ENCODE results near the gene MAP4K1. TPM values are rescaled to one million over a fixed set of nuclear protein-coding genes. Genes with fewer than 3 reads are reported as not detected.

The MAP4K1 gene
- total and polyA plus RNA-seq, 2 of the 13 experiments (the other 11 are each of a cell fraction or from before 2014, with no cell fraction given) = 0.24 to 0.89 TPM

DNA sequence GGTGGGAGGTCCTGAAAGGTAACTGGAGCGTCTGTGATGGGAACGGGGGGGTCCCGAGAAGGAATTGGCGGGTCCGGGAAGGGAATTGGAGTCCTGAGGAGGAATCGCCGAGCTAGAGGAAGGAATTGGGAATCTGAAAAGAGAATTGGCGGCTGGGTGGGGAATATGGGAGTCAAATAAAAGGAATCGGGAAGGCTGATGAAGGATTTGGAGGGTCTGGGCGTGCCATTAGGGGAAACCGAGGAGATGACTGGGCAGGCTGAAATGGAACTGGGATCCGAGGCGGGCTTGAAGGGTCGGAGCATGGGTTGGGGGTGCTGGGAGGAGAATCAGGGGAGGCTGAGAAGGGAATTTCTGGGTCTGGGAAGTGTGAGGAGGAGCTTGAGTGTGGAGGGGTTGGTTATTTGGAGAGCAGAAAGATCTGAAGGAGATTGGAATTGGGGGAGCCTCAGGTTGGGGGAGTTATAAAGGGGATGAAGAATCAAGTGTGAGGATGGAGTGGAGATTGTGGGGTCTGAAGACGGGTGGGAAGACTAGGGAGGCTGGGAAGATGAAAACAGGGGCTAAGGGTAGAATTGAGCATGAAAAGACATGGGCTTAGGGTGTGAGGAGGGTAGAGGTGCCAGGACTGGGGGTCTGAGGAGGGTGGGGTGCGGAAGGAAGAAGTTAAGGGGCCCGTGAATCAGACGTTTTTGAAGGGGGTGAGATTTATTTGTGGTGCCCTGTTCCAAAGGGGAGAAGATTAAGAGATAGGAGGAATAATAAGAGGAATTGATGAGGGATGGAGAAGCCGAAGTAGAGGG, 30.4 kb upstream of the MAP4K1 start (continued):
- TF ChIP-seq, protein P1, sequence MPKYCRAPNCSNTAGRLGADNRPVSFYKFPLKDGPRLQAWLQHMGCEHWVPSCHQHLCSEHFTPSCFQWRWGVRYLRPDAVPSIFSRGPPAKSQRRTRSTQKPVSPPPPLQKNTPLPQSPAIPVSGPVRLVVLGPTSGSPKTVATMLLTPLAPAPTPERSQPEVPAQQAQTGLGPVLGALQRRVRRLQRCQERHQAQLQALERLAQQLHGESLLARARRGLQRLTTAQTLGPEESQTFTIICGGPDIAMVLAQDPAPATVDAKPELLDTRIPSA (CRISPR knock-in tag; IDR thresholded peaks at IDR 0.05; ENCODE audit: borderline replicate concordance) = 0 out of 2 replicates have a peak, but pooled peaks have one; percentile 24
- no peak for TF ChIP-seq ZNF235 (CRISPR knock-in tag; IDR thresholded peaks at IDR 0.05; ENCODE audit: borderline replicate concordance)
- peak; percentile 12; the same call in 1 of the 2 replicates for TF ChIP-seq KDM5A (IDR thresholded peaks at IDR 0.05; ENCODE audit: borderline replicate concordance, low read length)
- TF ChIP-seq, protein P2, sequence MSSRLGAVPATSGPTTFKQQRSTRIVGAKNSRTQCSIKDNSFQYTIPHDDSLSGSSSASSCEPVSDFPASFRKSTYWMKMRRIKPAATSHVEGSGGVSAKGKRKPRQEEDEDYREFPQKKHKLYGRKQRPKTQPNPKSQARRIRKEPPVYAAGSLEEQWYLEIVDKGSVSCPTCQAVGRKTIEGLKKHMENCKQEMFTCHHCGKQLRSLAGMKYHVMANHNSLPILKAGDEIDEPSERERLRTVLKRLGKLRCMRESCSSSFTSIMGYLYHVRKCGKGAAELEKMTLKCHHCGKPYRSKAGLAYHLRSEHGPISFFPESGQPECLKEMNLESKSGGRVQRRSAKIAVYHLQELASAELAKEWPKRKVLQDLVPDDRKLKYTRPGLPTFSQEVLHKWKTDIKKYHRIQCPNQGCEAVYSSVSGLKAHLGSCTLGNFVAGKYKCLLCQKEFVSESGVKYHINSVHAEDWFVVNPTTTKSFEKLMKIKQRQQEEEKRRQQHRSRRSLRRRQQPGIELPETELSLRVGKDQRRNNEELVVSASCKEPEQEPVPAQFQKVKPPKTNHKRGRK (CRISPR knock-in tag; IDR thresholded peaks at IDR 0.05) = 0 out of 2 replicates have a peak, but pooled peaks have one; percentile 29
- 0 out of 2 replicates have a peak, but pooled peaks have one; percentile 34 for TF ChIP-seq ZNF572 (CRISPR knock-in tag; IDR thresholded peaks at IDR 0.05)
- peak; percentile 14 for TF ChIP-seq ZNF883 (CRISPR knock-in tag; IDR thresholded peaks at IDR 0.05; ENCODE audit: not compliant biosample characterization)
- TF ChIP-seq, protein P3, sequence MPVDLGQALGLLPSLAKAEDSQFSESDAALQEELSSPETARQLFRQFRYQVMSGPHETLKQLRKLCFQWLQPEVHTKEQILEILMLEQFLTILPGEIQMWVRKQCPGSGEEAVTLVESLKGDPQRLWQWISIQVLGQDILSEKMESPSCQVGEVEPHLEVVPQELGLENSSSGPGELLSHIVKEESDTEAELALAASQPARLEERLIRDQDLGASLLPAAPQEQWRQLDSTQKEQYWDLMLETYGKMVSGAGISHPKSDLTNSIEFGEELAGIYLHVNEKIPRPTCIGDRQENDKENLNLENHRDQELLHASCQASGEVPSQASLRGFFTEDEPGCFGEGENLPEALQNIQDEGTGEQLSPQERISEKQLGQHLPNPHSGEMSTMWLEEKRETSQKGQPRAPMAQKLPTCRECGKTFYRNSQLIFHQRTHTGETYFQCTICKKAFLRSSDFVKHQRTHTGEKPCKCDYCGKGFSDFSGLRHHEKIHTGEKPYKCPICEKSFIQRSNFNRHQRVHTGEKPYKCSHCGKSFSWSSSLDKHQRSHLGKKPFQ (CRISPR knock-in tag; IDR thresholded peaks at IDR 0.05; ENCODE audit: insufficient replicate concordance) = peak; percentile 16
- TF ChIP-seq, protein P4, sequence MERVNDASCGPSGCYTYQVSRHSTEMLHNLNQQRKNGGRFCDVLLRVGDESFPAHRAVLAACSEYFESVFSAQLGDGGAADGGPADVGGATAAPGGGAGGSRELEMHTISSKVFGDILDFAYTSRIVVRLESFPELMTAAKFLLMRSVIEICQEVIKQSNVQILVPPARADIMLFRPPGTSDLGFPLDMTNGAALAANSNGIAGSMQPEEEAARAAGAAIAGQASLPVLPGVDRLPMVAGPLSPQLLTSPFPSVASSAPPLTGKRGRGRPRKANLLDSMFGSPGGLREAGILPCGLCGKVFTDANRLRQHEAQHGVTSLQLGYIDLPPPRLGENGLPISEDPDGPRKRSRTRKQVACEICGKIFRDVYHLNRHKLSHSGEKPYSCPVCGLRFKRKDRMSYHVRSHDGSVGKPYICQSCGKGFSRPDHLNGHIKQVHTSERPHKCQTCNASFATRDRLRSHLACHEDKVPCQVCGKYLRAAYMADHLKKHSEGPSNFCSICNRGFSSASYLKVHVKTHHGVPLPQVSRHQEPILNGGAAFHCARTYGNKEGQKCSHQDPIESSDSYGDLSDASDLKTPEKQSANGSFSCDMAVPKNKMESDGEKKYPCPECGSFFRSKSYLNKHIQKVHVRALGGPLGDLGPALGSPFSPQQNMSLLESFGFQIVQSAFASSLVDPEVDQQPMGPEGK (CRISPR knock-in tag; IDR thresholded peaks at IDR 0.05) = 0 out of 2 replicates have a peak, but pooled peaks have one; percentile 5

Measured in HepG2 (cell line).